Neural cell (in vitro differentiated cells): ENCODE measurements around the gene ACP1. TPM values are rescaled to one million over a fixed set of nuclear protein-coding genes. Genes with fewer than 3 reads are reported as not detected.

Experiments used
- H2AFZ ChIP-seq: fragments of 200-600, 300-800 bp; sonication (generic), shearing (Covaris generic); 2 replicates; pipeline ENCODE4 v1.6.0; 2014; ENCODE audit warnings: low read depth, mild to moderate bottlenecking, antibody characterized with exemption, low read length, moderate library complexity
- H3F3A ChIP-seq: fragments of 200-600 bp; shearing (Covaris generic); 2 replicates; pipeline ENCODE4 v1.6.1; 2016; ENCODE audit warnings: mild to moderate bottlenecking, moderate library complexity, mixed read lengths, antibody characterized with exemption, low read length; ENCODE audit not compliant: insufficient read depth, poor library complexity, severe bottlenecking
- H3K27ac ChIP-seq: fragments of 200-600, 300-800 bp; sonication (generic), shearing (Covaris generic); 2 replicates; pipeline ENCODE4 v1.5.1; 2014; ENCODE audit warnings: mild to moderate bottlenecking, low read length, moderate library complexity
- H3K27me3 ChIP-seq: fragments of 300-800, 200-600 bp; sonication (generic), shearing (Covaris generic); 2 replicates; pipeline ENCODE4 v1.6.0; 2014; ENCODE audit warnings: mild to moderate bottlenecking, low read depth, low read length, moderate library complexity; ENCODE audit not compliant: insufficient read depth
- H3K36me3 ChIP-seq: fragments of 300-800, 200-600 bp; sonication (generic), shearing (Covaris generic); 2 replicates; pipeline ENCODE4 v1.5.1; 2014; ENCODE audit warnings: mild to moderate bottlenecking, antibody characterized with exemption, low read length, moderate library complexity; ENCODE audit not compliant: insufficient read depth
- H3K4me2 ChIP-seq: fragments of 300-800, 200-600 bp; sonication (generic), shearing (Covaris generic); 2 replicates; pipeline ENCODE4 v1.6.0; 2014; ENCODE audit warnings: mild to moderate bottlenecking, low read length
- H3K4me3 ChIP-seq: fragments of 300-800, 200-600 bp; sonication (generic), shearing (Covaris generic); 2 replicates; pipeline ENCODE4 v1.5.1; 2014; ENCODE audit warnings: mild to moderate bottlenecking, low read length, moderate library complexity
- H3K79me2 ChIP-seq: fragments of 200-600 bp; shearing (Covaris generic); replicated peaks from 2 replicates; pipeline ENCODE4 v1.6.0; 2014; ENCODE audit warnings: mild to moderate bottlenecking, low read length, moderate library complexity; ENCODE audit not compliant: insufficient read depth
- H3K9ac ChIP-seq: fragments of 300-800, 200-600 bp; sonication (generic), shearing (Covaris generic); 2 replicates; pipeline ENCODE4 v1.6.1; 2016; ENCODE audit warnings: mild to moderate bottlenecking, low read length, mixed read lengths
- H3K9me2 ChIP-seq: fragments of 200-600 bp; shearing (Covaris generic); 2 replicates; pipeline ENCODE4 v1.6.1; 2016; ENCODE audit warnings: mild to moderate bottlenecking, low read length, mixed read lengths; ENCODE audit not compliant: insufficient read depth
- H3K9me3 ChIP-seq: fragments of 200-600, 300-800 bp; sonication (generic), shearing (Covaris generic); 2 replicates; pipeline ENCODE4 v1.6.1; 2016; ENCODE audit warnings: mild to moderate bottlenecking, mixed run types, low read length, moderate library complexity, mixed read lengths
- H4K20me1 ChIP-seq: fragments of 200-600 bp; shearing (Covaris generic); 2 replicates; pipeline ENCODE4 v1.6.1; 2016; ENCODE audit warnings: mild to moderate bottlenecking, mixed run types; ENCODE audit not compliant: insufficient read depth
- CTCF ChIP-seq: fragments of 450-650 bp; IDR thresholded peaks from 2 replicates; pipeline ENCODE4 v1.5.1; 2014; ENCODE audit warnings: antibody characterized with exemption, mild to moderate bottlenecking, moderate library complexity; ENCODE audit not compliant: poor library complexity, severe bottlenecking
- EP300 ChIP-seq: fragments of 450-650 bp; conservative IDR thresholded peaks from 2 replicates; pipeline ENCODE4 v1.6.1; 2014; ENCODE audit warnings: antibody characterized with exemption, mild to moderate bottlenecking, moderate library complexity; ENCODE audit not compliant: poor library complexity, severe bottlenecking
- EZH2 ChIP-seq: fragments of 200-600, 300-800 bp; shearing (Covaris generic), sonication (generic); IDR thresholded peaks from 2 replicates; pipeline ENCODE4 v1.6.1; 2014; ENCODE audit warnings: antibody characterized with exemption, low read length, borderline replicate concordance, mild to moderate bottlenecking; ENCODE audit not compliant: insufficient read depth, poor library complexity, severe bottlenecking
- MXI1 ChIP-seq: fragments of 450-650 bp; conservative IDR thresholded peaks from 2 replicates; pipeline ENCODE4 v1.6.1; 2014; ENCODE audit warnings: antibody characterized with exemption, mild to moderate bottlenecking; ENCODE audit not compliant: poor library complexity, severe bottlenecking
- POLR2AphosphoS5 ChIP-seq: IDR thresholded peaks from 2 replicates; pipeline ENCODE4 v1.6.1; 2012
- RAD21 ChIP-seq: fragments of 450-650 bp; conservative IDR thresholded peaks from 2 replicates; pipeline ENCODE4 v1.6.1; 2014; ENCODE audit warnings: antibody characterized with exemption, mild to moderate bottlenecking, moderate library complexity
- REST ChIP-seq: IDR thresholded peaks from 2 replicates; pipeline ENCODE4 v1.6.1; 2012; ENCODE audit warnings: borderline replicate concordance
- SMC3 ChIP-seq: fragments of 450-650 bp; conservative IDR thresholded peaks from 2 replicates; pipeline ENCODE4 v1.6.1; 2014; ENCODE audit warnings: antibody characterized with exemption, mild to moderate bottlenecking, moderate library complexity; ENCODE audit not compliant: poor library complexity
- TAF1 ChIP-seq: IDR thresholded peaks from 2 replicates; pipeline ENCODE4 v1.6.1; 2012; ENCODE audit warnings: low read depth
- polyA plus RNA-seq: library from polyadenylated mRNA; depleted of rRNA; stranded (reverse); fragments of >200 nt; gene quantifications from 2 replicates; pipeline ENCODE4 v1.2.3, GENCODE V29; 2014

ACP1 gene
- polyA plus RNA-seq, 1 donor from 2014 or later, result 263 TPM

GRCh38 chr2:255195-255594 lies 9.6 kb upstream of the ACP1 start:
- no peaks in the 10 kb centered on the region for H3K9me2 ChIP-seq
- H3K9me3 ChIP-seq, result peaks cover 4% of the 10 kb centered on the region
- H3K4me3 ChIP-seq, result no peak overlapping the region
- H3K9ac ChIP-seq, result no peak overlapping the region
- no peak overlapping the region for H3K27ac ChIP-seq
- no peaks in the 10 kb centered on the region for H3K36me3 ChIP-seq
- TF ChIP-seq TAF1 (no peak), MXI1 (no peak), EP300 (no peak), SMC3 (no peak), EZH2 (no peak), CTCF (no peak), REST (no peak), POLR2AphosphoS5 (no peak), RAD21 (no peak)
- no peaks in the 10 kb centered on the region for H4K20me1 ChIP-seq
- no peaks in the 10 kb centered on the region for H3F3A ChIP-seq
- H3K79me2 ChIP-seq, result no peaks in the 10 kb centered on the region
- no peak overlapping the region for H2AFZ ChIP-seq
- H3K4me2 ChIP-seq, result no peak overlapping the region
- H3K27me3 ChIP-seq, result no peaks in the 10 kb centered on the region

- Histone ChIP-seq H4K20me1 (no peaks in the 10 kb centered on the region), H3K9me3 (peaks cover 9% of the 10 kb centered on the region), H3K36me3 (no peaks in the 10 kb centered on the region), H3K4me2 (no peak overlapping the region), H3K27me3 (no peaks in the 10 kb centered on the region), H3K27ac (no peak overlapping the region), H3K9ac (no peak overlapping the region), H3F3A (no peaks in the 10 kb centered on the region), H3K4me3 (no peak overlapping the region), H3K79me2 (no peaks in the 10 kb centered on the region), H3K9me2 (no peaks in the 10 kb centered on the region), H2AFZ (no peak overlapping the region)
- no peak for TF ChIP-seq EZH2
- no peak for TF ChIP-seq RAD21
- TF ChIP-seq POLR2AphosphoS5, result no peak
- TF ChIP-seq REST, result no peak
- no peak for TF ChIP-seq SMC3
- TF ChIP-seq MXI1, result no peak
- no peak for TF ChIP-seq EP300
- no peak for TF ChIP-seq TAF1
- TF ChIP-seq CTCF, result no peak
Observed at GRCh38 chr2:256094-256493, 8.7 kb upstream of the ACP1 start.
